Activated B cell treated with CpG ODN at 0.5 μM for 24 hours (primary cell): ENCODE data around the gene CFDP1. TPM values are rescaled to one million over a fixed set of nuclear protein-coding genes. Genes with fewer than 3 reads are reported as not detected.
"Not testable (repeated sequence)": the region's sequence is repeated elsewhere in the genome, so short reads cannot be mapped to it uniquely, and the experiment has no call there.

Experiments used
- ATAC-seq: fragments of 200-7000 bp; cut with Tn5 transposase; one replicate; pipeline ENCODE4 v1.10.0; 2021; ENCODE audit warnings: low read depth, mild to moderate bottlenecking, moderate library complexity
- CTCF ChIA-PET: fragments of 350-600 bp; sonication (Branson Sonifier 250); formaldehyde crosslinking; loops from one replicate; lab custom pipeline; 2021; ENCODE audit warnings: antibody characterized with exemption; lab: Charles Lee
- POLR2A ChIA-PET: fragments of 350-600 bp; sonication (Branson Sonifier 250); formaldehyde crosslinking; loops from one replicate; lab custom pipeline; 2021; ENCODE audit warnings: antibody characterized with exemption; lab: Charles Lee
- DNase-seq: peaks from one replicate; pipeline ENCODE4 v3.0.0; 2022
- H3K27ac Mint-ChIP-seq: one replicate; pipeline ENCODE4 v1.8.0; 2020; ENCODE audit warnings: mixed read lengths
- H3K27me3 Mint-ChIP-seq: one replicate; pipeline ENCODE4 v1.8.0; 2021; ENCODE audit warnings: mixed read lengths
- H3K36me3 Mint-ChIP-seq: one replicate; pipeline ENCODE4 v1.8.0; 2021; ENCODE audit warnings: low read depth, mixed read lengths
- H3K4me1 Mint-ChIP-seq: one replicate; pipeline ENCODE4 v1.8.0; 2021; ENCODE audit warnings: mixed read lengths
- H3K4me3 Mint-ChIP-seq: one replicate; pipeline ENCODE4 v1.8.0; 2020; ENCODE audit warnings: mild to moderate bottlenecking, mixed read lengths
- H3K9me3 Mint-ChIP-seq: one replicate; pipeline ENCODE4 v1.8.0; 2020; ENCODE audit warnings: mixed read lengths
- CTCF ChIP-seq: fragments of 200-600 bp; IDR thresholded peaks from one replicate; pipeline ENCODE4 v1.8.0; 2022; ENCODE audit warnings: antibody characterized with exemption, mild to moderate bottlenecking
- intact Hi-C: fragments of 100-400 bp; cut with micrococcal nuclease; formaldehyde crosslinking; loops from one replicate; pipeline ENCODE4 v1.15.1; 2024
- total RNA-seq: library from RNA; stranded (reverse); gene quantifications from 2 replicates; pipeline ENCODE4 v1.2.3, GENCODE V29; 2022

Gene CFDP1
- total RNA-seq, 1 donor from 2014 or later = 32.0 TPM

- Mint-ChIP-seq H3K4me3 (peak overlapping the region; percentile 91), H3K4me1 (peaks cover 19% of the 10 kb centered on the region), H3K27me3 (no peaks in the 10 kb centered on the region), H3K9me3 (no peaks in the 10 kb centered on the region), H3K36me3 (peaks cover 10% of the 10 kb centered on the region), H3K27ac (peak overlapping the region; percentile 88)
- ChIA-PET CTCF (interaction anchor here (1.0 to 2.1 kb wide), 2 partner anchors 31 to 84 kb away, joined by 4 to 8 read pairs; no protein-coding TSS in a partner anchor), POLR2A (interaction anchor here (0.5 to 2.6 kb wide), 15 partner anchors 9 to 767 kb away, joined by 3 to 36 read pairs (median 4); partner anchors contain the start of genes ADAT1, GABARAPL2, KARS1 and TERF2IP)
- ATAC-seq = peak; percentile 67
- intact Hi-C loops = loop anchor here (1.0 to 10.0 kb wide), 11 partner anchors 30 to 1138 kb away; partner anchors contain the start of genes ADAT1, GABARAPL2, GLG1 and KARS1
- TF ChIP-seq CTCF = no peak
- no peak for DNase-seq
Measured at GRCh38 chr16:75433732-75434413, 570 bp upstream of the CFDP1 start.

- CTCF ChIA-PET = no interaction called here
- peaks cover 19% of the 10 kb centered on the region for H3K4me1 Mint-ChIP-seq
- intact Hi-C loops = loop anchor here (10.0 kb wide), 1 partner anchor 825 kb away; the partner anchor contains the start of gene GLG1
Measured at GRCh38 chr16:75429621-75430403, 3.5 kb downstream of the CFDP1 start.

GRCh38 chr16:75426524-75426923 is 6.8 kb downstream of the CFDP1 start:
- CTCF ChIA-PET = not testable (repeated sequence)

More at GRCh38 chr16:75429621-75430403, 3.5 kb downstream of the CFDP1 start:
- H3K9me3 Mint-ChIP-seq = no peaks in the 10 kb centered on the region
- H3K27ac Mint-ChIP-seq = no peak overlapping the region
- H3K36me3 Mint-ChIP-seq = peaks cover 16% of the 10 kb centered on the region
- DNase-seq (no peak), ATAC-seq (no peak)
- H3K4me3 Mint-ChIP-seq = peak overlapping the region; percentile 11
- no peak for TF ChIP-seq CTCF
- POLR2A ChIA-PET = no interaction called here
- H3K27me3 Mint-ChIP-seq = no peaks in the 10 kb centered on the region

GRCh38 chr16:75424105-75424762 is 9.1 kb downstream of the CFDP1 start:
- ATAC-seq, CTCF ChIA-PET, H3K4me3 Mint-ChIP-seq, DNase-seq, POLR2A ChIA-PET, intact Hi-C loops, H3K36me3 Mint-ChIP-seq, H3K9me3 Mint-ChIP-seq, H3K27ac Mint-ChIP-seq, H3K27me3 Mint-ChIP-seq: not testable (repeated sequence)
- peaks cover 15% of the 10 kb centered on the region for H3K4me1 Mint-ChIP-seq

More at GRCh38 chr16:75426524-75426923, 6.8 kb downstream of the CFDP1 start:
- H3K4me3 Mint-ChIP-seq, H3K4me1 Mint-ChIP-seq, H3K9me3 Mint-ChIP-seq, intact Hi-C loops, H3K27ac Mint-ChIP-seq, H3K27me3 Mint-ChIP-seq, ATAC-seq, DNase-seq, H3K36me3 Mint-ChIP-seq: not testable (repeated sequence)
- POLR2A ChIA-PET = interaction anchor here (0.8 kb wide), 1 partner anchor 221 kb away, joined by 4 read pairs; the partner anchor contains the start of genes KARS1 and TERF2IP

- TF ChIP-seq CTCF = no peak
- ChIA-PET POLR2A (no interaction called here), CTCF (no interaction called here)
- intact Hi-C loops = no loop called here
- no peak overlapping the region for H3K27ac Mint-ChIP-seq
- DNase-seq (no peak), ATAC-seq (no peak)
- peaks cover 6% of the 10 kb centered on the region for H3K36me3 Mint-ChIP-seq
- H3K4me1 Mint-ChIP-seq = peaks cover 15% of the 10 kb centered on the region
- H3K4me3 Mint-ChIP-seq = no peak overlapping the region
- H3K27me3 Mint-ChIP-seq = no peaks in the 10 kb centered on the region
- H3K9me3 Mint-ChIP-seq = no peaks in the 10 kb centered on the region
Measured at GRCh38 chr16:75423723-75424104, 9.6 kb downstream of the CFDP1 start.
